ENCODE measurements around the gene HNF1A.

DNA sequence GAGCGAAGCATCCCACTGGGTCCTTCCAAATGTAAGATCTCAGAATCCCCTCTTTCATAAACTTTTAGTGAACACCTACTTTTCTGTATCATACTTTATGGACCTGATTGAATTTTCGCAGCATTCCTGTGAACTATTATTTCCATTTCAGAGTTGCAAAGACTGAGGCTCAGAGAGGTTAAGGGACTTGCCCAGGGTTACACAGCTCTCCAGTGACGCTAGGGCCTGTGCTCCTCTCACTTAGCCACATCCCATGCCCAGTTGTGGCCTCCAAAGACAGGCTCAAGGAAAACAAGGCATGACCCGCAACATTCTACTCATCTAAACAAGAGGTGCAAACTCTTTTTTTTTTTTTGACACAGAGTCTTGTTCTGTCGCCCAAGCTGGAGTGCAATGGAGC, 48.3 kb upstream of the HNF1A start:
- TF ChIP-seq CTCF (IDR thresholded peaks at IDR 0.05) (no peak), POLR2A (IDR thresholded peaks at IDR 0.05) (no peak), EP300 (IDR thresholded peaks at IDR 0.05) (no peak)
